NCI-H2227 treated with DMSO at 0.1 percent for 48 hours (cell line): ENCODE data around the gene IQGAP2.

ENCODE experiments used
- DNase-seq: peaks from one replicate; lab custom pipeline; 2025; lab: John Stamatoyannopoulos, UW

The IQGAP2 gene

GRCh38 chr5:76477571-76477970 lies 74.5 kb downstream of the IQGAP2 start:
- DNase-seq: no peak

GRCh38 chr5:76479281-76479680 lies 76.2 kb downstream of the IQGAP2 start:
- DNase-seq: no peak

GRCh38 chr5:76479973-76480667 lies 77.0 kb downstream of the IQGAP2 start:
- no peak for DNase-seq

GRCh38 chr5:76482984-76483383 lies 79.9 kb downstream of the IQGAP2 start:
- no peak for DNase-seq

GRCh38 chr5:76483433-76483832 lies 80.3 kb downstream of the IQGAP2 start:
- no peak for DNase-seq

- no peak for DNase-seq
These were observed 80.8 kb downstream of the IQGAP2 start for GRCh38 chr5:76483881-76484280.

- no peak for DNase-seq
These were observed 82.4 kb downstream of the IQGAP2 start for GRCh38 chr5:76485511-76485910.

GRCh38 chr5:76487386-76487785 lies 84.3 kb downstream of the IQGAP2 start:
- DNase-seq: no peak

- DNase-seq: no peak
These were observed 84.7 kb downstream of the IQGAP2 start for GRCh38 chr5:76487821-76488220.

- DNase-seq: no peak
These were observed 85.9 kb downstream of the IQGAP2 start for GRCh38 chr5:76488969-76489368.

- DNase-seq: no peak
These were observed 87.0 kb downstream of the IQGAP2 start for GRCh38 chr5:76489877-76490688.

- DNase-seq: no peak
These were observed 87.9 kb downstream of the IQGAP2 start for GRCh38 chr5:76490960-76491359.

- DNase-seq: no peak
These were observed 89.7 kb downstream of the IQGAP2 start for GRCh38 chr5:76492819-76493189.

GRCh38 chr5:76493190-76493837 lies 90.2 kb downstream of the IQGAP2 start:
- no peak for DNase-seq

- DNase-seq: no peak
These were observed 91.1 kb downstream of the IQGAP2 start for GRCh38 chr5:76494201-76494600.

- no peak for DNase-seq
These were observed 92.8 kb downstream of the IQGAP2 start for GRCh38 chr5:76495870-76496269.

- no peak for DNase-seq
These were observed 94.0 kb downstream of the IQGAP2 start for GRCh38 chr5:76497065-76497460.

- no peak for DNase-seq
These were observed 95.1 kb downstream of the IQGAP2 start for GRCh38 chr5:76497986-76498717.

- DNase-seq: no peak
These were observed 96.5 kb downstream of the IQGAP2 start for GRCh38 chr5:76499507-76500161.

GRCh38 chr5:76500633-76501393 lies 97.7 kb downstream of the IQGAP2 start:
- no peak for DNase-seq

- DNase-seq: no peak
These were observed 100.8 kb downstream of the IQGAP2 start for GRCh38 chr5:76503929-76504328.
